ENCODE data around the gene PPP2R1B.

The PPP2R1B gene

GRCh38 chr11:111765984-111766833, at the start of gene PPP2R1B:
Gene PPP2R1B (minus strand): TSS chr11:111766389. CDS start chr11:111766361, 28 bp downstream.
- Mint-ChIP-seq H3K4me1 (peaks cover 39% of the 10 kb centered on the region), H3K4me3 (peak within 1 kb of the TSS; percentile 97), H3K36me3 (peaks cover 40% of the 10 kb centered on the region), H3K27ac (peak within 1 kb of the TSS; percentile 97), H3K9me3 (no peaks in the 10 kb centered on the region)
- DNase-seq (ENCODE audit: low spot score in 2 of 2) (peak; percentile 63 to 87), ATAC-seq (peak; percentile 95)

GRCh38 chr11:111815489-111815888, 49.3 kb upstream of the PPP2R1B start:
- Mint-ChIP-seq H3K4me3 (no peak overlapping the region), H3K9me3 (no peaks in the 10 kb centered on the region), H3K36me3 (peaks cover 10% of the 10 kb centered on the region), H3K4me1 (no peaks in the 10 kb centered on the region), H3K27ac (peak overlapping the region; percentile 49)
- ATAC-seq (no peak), DNase-seq (ENCODE audit: low spot score in 2 of 2) (no peak)

- Mint-ChIP-seq H3K4me3 (no peak overlapping the region), H3K4me1 (no peaks in the 10 kb centered on the region), H3K36me3 (peaks cover 10% of the 10 kb centered on the region), H3K27ac (peak overlapping the region; percentile 49), H3K9me3 (no peaks in the 10 kb centered on the region)
- ATAC-seq (no peak), DNase-seq (ENCODE audit: low spot score in 2 of 2) (no peak)
Measured at GRCh38 chr11:111814557-111815320, 48.5 kb upstream of the PPP2R1B start.

- H3K4me3 Mint-ChIP-seq: no peak overlapping the region
- ATAC-seq (no peak), DNase-seq (ENCODE audit: low spot score in 2 of 2) (no peak)
- no peaks in the 10 kb centered on the region for H3K9me3 Mint-ChIP-seq
- no peak overlapping the region for H3K27ac Mint-ChIP-seq
- no peaks in the 10 kb centered on the region for H3K4me1 Mint-ChIP-seq
- peaks cover 16% of the 10 kb centered on the region for H3K36me3 Mint-ChIP-seq
Measured at GRCh38 chr11:111814106-111814505, 47.9 kb upstream of the PPP2R1B start.

GRCh38 chr11:111812211-111812610, 46.0 kb upstream of the PPP2R1B start:
- no peak for DNase-seq (ENCODE audit: low spot score in 2 of 2)
- Mint-ChIP-seq H3K36me3 (peaks cover 33% of the 10 kb centered on the region), H3K9me3 (no peaks in the 10 kb centered on the region), H3K27ac (no peak overlapping the region), H3K4me3 (no peak overlapping the region), H3K4me1 (no peaks in the 10 kb centered on the region)
- no peak for ATAC-seq

GRCh38 chr11:111811445-111811844, 45.3 kb upstream of the PPP2R1B start:
- H3K4me3 Mint-ChIP-seq: no peak overlapping the region
- peaks cover 40% of the 10 kb centered on the region for H3K36me3 Mint-ChIP-seq
- ATAC-seq: no peak
- DNase-seq (ENCODE audit: low spot score in 2 of 2): no peak
- H3K9me3 Mint-ChIP-seq: no peaks in the 10 kb centered on the region
- no peaks in the 10 kb centered on the region for H3K4me1 Mint-ChIP-seq
- no peak overlapping the region for H3K27ac Mint-ChIP-seq

GRCh38 chr11:111808834-111809233, 42.6 kb upstream of the PPP2R1B start:
- ATAC-seq (no peak), DNase-seq (ENCODE audit: low spot score in 2 of 2) (no peak)
- Mint-ChIP-seq H3K4me3 (no peak overlapping the region), H3K27ac (peak overlapping the region; percentile 41), H3K4me1 (no peaks in the 10 kb centered on the region), H3K36me3 (peaks cover 53% of the 10 kb centered on the region), H3K9me3 (no peaks in the 10 kb centered on the region)

- peak overlapping the region; percentile 41 for H3K27ac Mint-ChIP-seq
- DNase-seq (ENCODE audit: low spot score in 2 of 2) (no peak), ATAC-seq (no peak)
- no peaks in the 10 kb centered on the region for H3K9me3 Mint-ChIP-seq
- H3K4me1 Mint-ChIP-seq: no peaks in the 10 kb centered on the region
- peaks cover 59% of the 10 kb centered on the region for H3K36me3 Mint-ChIP-seq
- no peak overlapping the region for H3K4me3 Mint-ChIP-seq
Measured at GRCh38 chr11:111808063-111808588, 41.9 kb upstream of the PPP2R1B start.

- no peak for ATAC-seq
- DNase-seq (ENCODE audit: low spot score in 2 of 2): no peak
- Mint-ChIP-seq H3K9me3 (no peaks in the 10 kb centered on the region), H3K4me1 (no peaks in the 10 kb centered on the region), H3K27ac (no peak overlapping the region), H3K36me3 (peaks cover 58% of the 10 kb centered on the region), H3K4me3 (no peak overlapping the region)
Measured at GRCh38 chr11:111807076-111807475, 40.9 kb upstream of the PPP2R1B start.

- no peaks in the 10 kb centered on the region for H3K9me3 Mint-ChIP-seq
- no peak for DNase-seq (ENCODE audit: low spot score in 2 of 2)
- no peak overlapping the region for H3K27ac Mint-ChIP-seq
- peaks cover 42% of the 10 kb centered on the region for H3K36me3 Mint-ChIP-seq
- peaks cover 4% of the 10 kb centered on the region for H3K4me1 Mint-ChIP-seq
- no peak overlapping the region for H3K4me3 Mint-ChIP-seq
- no peak for ATAC-seq
Measured at GRCh38 chr11:111801135-111801534, 34.9 kb upstream of the PPP2R1B start.

- no peak for DNase-seq (ENCODE audit: low spot score in 2 of 2)
- no peak overlapping the region for H3K4me3 Mint-ChIP-seq
- peaks cover 31% of the 10 kb centered on the region for H3K36me3 Mint-ChIP-seq
- ATAC-seq: no peak
- H3K27ac Mint-ChIP-seq: no peak overlapping the region
- H3K9me3 Mint-ChIP-seq: no peaks in the 10 kb centered on the region
- H3K4me1 Mint-ChIP-seq: peaks cover 4% of the 10 kb centered on the region
Measured at GRCh38 chr11:111798279-111798678, 32.1 kb upstream of the PPP2R1B start.

GRCh38 chr11:111797145-111797581, 31.0 kb upstream of the PPP2R1B start:
- Mint-ChIP-seq H3K36me3 (peaks cover 25% of the 10 kb centered on the region), H3K4me1 (peaks cover 4% of the 10 kb centered on the region), H3K9me3 (no peaks in the 10 kb centered on the region), H3K4me3 (no peak overlapping the region), H3K27ac (no peak overlapping the region)
- ATAC-seq: no peak
- DNase-seq (ENCODE audit: low spot score in 2 of 2): no peak

- Mint-ChIP-seq H3K9me3 (no peaks in the 10 kb centered on the region), H3K4me1 (peaks cover 4% of the 10 kb centered on the region), H3K27ac (no peak overlapping the region), H3K36me3 (peaks cover 20% of the 10 kb centered on the region), H3K4me3 (no peak overlapping the region)
- no peak for DNase-seq (ENCODE audit: low spot score in 2 of 2)
- no peak for ATAC-seq
Measured at GRCh38 chr11:111796696-111797095, 30.5 kb upstream of the PPP2R1B start.

- Mint-ChIP-seq H3K4me1 (peaks cover 4% of the 10 kb centered on the region), H3K27ac (no peak overlapping the region), H3K9me3 (no peaks in the 10 kb centered on the region), H3K4me3 (no peak overlapping the region), H3K36me3 (peaks cover 19% of the 10 kb centered on the region)
- DNase-seq (ENCODE audit: low spot score in 2 of 2) (no peak), ATAC-seq (no peak)
Measured at GRCh38 chr11:111795334-111795985, 29.3 kb upstream of the PPP2R1B start.

GRCh38 chr11:111793863-111794262, 27.7 kb upstream of the PPP2R1B start:
- Mint-ChIP-seq H3K36me3 (peaks cover 22% of the 10 kb centered on the region), H3K27ac (no peak overlapping the region), H3K9me3 (no peaks in the 10 kb centered on the region), H3K4me3 (no peak overlapping the region), H3K4me1 (peaks cover 4% of the 10 kb centered on the region)
- DNase-seq (ENCODE audit: low spot score in 2 of 2) (no peak), ATAC-seq (no peak)
